ENCODE measurements around the gene PIEZO2.

PIEZO2 gene

DNA sequence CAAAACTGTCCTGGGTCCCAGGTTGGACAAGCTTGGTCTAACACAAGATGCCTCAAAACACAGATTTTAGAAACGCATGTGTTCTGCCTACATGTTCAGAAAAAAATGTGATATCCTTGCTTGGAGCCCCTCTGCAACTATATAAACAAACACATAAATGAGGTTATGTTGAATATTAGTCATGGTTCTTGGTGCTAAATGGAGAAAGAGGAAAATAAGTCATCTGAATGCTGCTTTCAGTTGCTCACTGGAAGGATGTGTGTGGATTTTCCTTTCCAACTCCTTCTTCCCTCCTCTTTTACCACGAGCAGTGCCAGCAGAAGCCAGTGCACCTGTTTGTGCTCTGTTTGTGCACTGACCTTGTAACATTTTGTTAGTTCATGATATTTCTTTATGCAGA, 85.3 kb downstream of the PIEZO2 start:
- no peak for DNase-seq

DNA sequence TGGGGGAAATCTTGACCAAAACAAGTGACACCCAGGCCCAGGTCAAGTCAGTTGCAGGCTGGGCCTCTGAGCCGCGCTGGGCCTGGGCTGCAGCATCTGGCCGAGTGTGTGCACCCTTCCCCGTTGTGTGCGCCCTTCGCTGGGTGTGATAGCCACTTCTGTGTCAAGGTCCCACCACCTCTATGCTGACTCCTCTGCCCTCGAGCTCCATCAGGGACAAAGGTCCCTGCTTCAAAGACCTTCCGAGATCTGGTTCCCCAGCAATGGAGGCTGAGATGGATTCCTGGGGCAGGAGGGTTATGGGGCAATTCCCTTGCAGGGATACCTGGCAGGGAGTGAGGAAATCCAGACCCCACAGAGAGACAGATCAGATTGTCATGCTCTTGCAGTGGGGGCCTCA, 93.6 kb downstream of the PIEZO2 start:
- no peak for DNase-seq

DNA sequence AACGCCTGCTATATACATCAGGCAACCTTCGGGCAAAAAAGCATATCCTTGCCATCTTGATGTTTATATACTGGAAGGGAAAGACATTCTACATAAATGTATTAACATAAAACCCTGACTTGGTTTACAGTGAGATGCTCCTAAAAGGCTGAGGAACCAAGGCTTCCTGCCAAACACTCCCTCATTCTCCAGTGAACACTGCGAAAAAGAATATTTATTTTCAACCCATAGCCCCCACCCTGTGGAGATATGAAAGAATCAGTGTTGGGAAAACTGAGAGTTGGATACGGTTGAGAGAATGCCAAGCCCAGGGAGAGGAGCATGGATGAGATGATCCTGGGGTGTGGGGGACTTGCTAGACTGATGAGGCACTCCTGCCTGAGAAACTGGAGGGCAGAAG, 94.9 kb downstream of the PIEZO2 start:
- DNase-seq: no peak

DNA sequence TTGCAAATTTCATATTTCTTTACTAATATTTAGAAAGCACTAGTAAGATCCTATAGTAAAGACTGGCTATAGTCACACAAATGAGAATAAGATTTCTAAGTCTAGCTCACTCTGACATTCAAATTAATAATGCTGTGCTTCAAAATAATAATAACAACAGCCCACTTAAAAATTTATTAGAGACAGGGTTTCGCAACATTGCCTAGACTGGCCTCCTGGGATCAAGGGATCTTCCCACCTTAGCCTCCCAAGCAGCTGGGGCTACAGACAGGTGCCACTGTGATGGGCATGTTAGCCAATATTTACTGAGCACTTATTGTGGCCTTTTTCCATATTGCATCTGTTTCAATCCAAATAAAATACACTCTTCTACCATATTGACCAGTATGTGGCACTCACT, 96.1 kb downstream of the PIEZO2 start:
- no peak for DNase-seq

DNA sequence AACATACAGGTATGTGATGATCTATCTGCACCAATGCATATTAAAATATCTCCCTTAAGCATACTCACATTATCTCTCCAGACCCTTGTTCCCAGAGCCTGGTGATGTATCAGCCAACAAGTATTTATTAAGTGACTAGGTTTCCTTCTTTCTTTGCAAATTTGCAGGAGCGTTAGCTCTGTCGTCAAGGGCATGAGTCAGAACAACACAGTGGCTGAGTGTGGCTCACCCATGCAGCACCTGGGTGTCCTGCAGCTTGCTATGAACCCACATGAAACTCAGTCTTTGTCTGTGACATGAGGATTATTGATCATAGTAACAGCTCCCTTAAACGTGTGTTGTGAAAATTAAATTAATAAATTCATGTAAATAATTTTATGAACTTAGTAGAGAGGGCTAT, 96.6 kb downstream of the PIEZO2 start:
- DNase-seq: no peak

DNA sequence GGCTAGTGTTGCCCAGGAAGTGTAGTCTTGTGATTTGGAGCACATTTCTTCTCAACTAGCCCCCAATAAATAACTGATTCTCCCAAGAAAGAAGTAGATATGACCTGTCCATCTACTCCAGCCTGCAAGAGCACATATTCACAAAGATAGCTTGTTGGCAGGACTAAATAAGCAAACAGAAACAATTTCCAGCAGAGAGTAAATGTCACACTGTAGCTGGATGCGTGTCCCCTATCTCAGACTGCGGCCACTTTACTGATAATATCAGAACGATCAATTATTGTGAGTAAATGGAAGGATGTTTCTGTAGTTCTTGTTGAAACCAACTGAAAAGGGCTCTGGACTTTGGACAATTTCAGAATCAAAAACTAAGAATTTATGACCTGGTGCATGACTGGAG, 97.9 kb downstream of the PIEZO2 start:
- no peak for DNase-seq

DNA sequence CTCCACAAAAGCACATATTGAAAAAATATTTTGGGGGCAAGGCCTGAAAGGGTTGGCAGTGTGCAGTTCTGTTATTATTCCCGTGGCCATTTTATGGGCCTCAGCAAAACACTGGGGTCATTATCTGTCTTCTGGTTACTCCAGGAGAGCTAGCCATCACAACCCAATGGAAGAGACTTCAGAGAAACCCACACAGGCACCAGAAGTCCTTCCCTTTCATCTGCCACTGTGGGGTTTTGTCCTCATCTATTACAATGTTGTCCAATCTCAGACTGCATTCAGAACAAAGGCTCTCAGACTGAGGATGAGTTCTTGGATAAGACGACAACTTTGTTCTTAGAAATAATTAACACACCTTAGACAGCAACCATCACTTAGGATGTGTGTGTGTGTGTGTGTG, 98.4 kb downstream of the PIEZO2 start:
- DNase-seq: peak in 1 of 14 donors; percentile 34

DNA sequence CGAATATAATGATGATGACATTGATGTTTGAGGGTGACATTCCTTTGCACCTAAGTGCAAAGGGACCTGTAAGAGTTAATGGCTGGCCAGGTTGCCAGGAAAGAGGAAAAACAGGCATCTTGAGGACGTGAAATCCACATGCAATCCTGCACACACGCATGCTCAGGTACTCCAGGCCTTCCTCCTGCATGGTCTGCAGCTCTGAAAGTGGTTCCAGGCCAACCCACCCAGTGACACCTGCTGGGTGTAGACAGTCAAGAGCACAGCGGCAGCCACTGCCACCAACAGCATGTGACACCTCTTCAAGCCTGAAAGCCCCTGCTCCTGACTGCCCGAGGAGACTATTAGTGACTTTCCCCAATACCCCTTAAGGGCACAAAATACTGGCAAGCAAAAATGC, 101.6 kb downstream of the PIEZO2 start:
- no peak for DNase-seq

DNA sequence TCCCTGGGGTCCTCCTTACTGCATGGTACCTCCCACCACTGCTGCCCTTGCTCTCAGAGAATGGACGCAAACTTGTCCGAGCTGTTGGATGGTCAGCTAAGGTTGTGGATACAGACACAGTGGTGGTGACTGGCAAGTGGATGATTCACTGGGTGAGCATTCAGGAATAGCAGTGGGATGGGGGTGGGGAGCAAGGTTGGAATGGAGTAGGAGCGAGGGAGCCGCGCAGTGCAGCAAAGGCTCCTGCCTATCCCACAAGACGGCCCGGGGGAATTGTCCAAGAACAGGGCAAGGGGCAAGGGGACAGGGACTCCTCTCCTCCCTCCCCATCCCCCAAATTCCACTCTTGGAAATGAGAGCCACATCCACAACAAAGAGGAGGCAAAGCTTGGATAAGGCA, 102.2 kb downstream of the PIEZO2 start:
- DNase-seq: no peak

DNA sequence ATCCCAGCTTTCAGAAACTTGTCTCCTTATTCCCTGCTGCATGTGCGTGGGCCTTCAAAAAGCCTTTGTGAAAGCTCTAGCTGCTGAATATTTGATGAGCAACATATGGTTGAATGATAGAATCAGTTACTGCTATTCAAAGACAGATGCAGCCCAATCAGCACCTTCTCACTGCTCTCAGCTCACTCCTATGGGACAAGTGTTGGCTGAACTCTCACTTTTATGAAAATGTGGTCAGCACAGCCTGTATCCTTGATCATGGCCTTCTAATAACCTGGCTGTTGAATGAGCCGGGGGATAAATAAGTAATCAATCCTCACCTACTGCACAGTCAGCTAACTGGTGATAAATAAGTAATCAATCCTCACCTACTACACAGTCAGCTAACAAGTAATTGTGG, 103.2 kb downstream of the PIEZO2 start:
- no peak for DNase-seq

DNA sequence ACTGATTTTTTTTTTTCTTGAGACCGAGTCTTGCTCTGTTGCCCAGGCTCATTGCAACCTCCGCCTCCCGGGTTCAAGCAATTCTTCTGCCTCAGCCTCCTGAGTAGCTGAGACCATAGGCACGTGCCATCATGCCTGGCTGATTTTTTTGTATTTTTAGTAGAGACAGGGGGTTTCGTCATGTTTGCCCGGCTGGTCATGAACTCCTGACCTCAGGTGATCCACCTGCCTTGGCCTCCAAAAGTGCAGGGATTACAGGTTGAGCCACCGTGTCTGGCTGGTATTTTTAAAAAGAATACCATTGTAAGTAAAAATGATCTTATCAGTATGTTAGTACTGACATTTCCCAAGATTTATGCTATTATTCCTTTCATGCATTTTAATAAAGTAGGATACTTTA, 105.7 kb downstream of the PIEZO2 start:
- no peak for DNase-seq

DNA sequence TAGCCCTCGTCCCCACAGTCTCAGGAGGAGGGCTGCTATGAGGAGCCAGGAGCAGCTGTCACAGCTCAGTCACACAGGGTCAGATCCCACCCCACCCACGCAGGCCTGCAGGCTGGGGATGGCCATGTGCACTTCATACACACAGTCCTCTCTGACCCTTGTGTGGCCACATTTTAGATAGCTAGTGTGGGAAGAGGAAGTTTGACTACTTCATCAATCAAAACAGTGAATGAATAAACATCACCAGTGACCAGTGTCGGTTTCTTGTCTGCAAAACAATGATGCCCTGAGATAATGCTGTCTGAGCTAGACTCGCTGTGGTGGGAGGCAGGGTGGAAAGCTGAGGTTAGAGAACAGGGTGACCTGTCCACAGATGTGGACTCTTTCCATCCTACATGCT, 107.1 kb downstream of the PIEZO2 start:
- DNase-seq: peak in 1 of 14 donors; percentile 5

DNA sequence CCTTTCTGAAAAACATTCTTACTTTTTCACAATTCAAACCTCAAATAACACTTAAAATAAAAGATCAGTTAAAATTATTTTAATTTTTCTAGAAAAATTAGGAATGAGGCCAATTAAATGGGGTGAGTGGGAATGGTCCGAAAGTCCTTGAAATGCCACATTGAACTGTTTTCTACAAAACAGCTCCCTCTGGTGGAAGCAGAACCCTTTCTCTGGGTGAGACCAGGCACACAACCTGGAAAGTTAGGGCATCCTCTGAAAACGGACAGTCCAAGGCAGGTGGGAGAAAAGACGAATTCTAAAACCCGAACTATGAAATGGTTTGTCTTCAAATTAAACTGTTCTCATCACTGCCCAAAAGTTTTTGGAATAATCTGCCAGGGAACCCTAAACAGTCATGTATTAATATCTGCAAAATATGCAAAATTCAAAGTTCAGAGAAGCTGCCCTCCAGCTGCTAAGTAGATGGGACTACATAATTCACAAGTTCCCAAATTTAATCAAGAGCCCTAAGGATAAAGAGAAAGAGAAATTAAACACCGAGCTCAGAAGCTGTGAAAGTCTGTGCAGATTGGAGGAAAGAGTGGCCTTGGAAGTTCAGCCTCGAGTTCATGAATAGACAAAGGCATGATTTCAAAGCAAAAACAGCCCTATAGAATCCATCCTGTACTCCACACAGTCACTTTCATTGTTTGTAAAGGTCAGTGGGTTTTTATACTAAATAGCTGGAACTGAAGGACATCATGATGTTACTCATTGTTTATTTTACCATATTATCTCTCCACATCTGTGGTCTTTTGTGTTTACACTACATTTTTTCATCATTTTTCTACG, 108.3 kb downstream of the PIEZO2 start:
- peak in 6 of 14 donors; percentile 13 to 60 (median 20) for DNase-seq

DNA sequence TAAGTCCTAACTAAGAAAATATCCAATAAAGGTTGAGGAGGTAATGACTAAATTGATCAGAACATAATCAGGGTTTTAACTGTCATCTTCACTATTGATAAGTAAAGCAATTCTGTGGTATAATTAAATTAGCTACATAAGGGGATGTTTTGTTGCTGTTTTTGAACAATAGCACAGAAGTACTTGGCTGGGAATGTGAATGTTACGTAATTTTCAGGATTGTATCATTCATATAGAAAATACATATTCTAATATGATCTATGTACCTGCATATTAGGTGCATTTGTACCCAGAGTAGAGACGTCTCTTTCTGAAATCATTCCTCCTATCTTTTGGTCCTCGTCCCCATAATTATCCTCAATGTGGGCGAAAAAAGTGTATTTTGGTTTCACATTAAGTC, 109.0 kb downstream of the PIEZO2 start:
- DNase-seq: no peak

DNA sequence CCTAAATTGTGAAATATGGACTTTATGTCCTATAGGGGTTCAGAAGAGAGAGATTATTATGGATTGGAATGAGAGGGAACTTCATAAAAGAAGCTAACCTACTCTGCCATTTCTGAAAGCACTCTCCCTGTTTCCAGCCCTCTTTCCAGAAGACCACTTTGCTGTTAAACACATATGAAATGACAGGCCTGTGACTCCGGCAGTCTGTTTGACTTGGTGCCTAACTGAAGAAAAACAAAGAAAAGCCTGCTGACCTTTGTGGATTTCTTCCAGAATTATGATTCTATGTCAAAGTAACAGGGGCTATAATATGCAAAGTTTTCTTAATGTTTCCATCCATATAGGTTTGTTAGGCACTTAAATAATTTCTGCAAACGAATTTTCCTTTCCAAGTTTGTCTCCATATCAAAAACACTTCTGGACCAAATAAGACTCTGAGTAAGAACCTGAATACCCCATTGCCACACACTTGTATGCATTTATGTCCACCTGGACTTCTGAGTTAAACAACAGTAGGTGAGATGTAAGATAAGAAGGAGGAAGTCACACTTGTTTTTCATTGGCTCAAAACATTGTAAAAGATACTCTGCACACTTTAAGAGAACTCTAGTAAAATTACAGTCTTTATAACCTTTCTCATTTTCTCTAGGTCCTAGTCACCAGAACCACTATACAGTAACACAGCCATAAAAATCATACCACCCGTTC, 111.7 kb downstream of the PIEZO2 start:
- DNase-seq: no peak

DNA sequence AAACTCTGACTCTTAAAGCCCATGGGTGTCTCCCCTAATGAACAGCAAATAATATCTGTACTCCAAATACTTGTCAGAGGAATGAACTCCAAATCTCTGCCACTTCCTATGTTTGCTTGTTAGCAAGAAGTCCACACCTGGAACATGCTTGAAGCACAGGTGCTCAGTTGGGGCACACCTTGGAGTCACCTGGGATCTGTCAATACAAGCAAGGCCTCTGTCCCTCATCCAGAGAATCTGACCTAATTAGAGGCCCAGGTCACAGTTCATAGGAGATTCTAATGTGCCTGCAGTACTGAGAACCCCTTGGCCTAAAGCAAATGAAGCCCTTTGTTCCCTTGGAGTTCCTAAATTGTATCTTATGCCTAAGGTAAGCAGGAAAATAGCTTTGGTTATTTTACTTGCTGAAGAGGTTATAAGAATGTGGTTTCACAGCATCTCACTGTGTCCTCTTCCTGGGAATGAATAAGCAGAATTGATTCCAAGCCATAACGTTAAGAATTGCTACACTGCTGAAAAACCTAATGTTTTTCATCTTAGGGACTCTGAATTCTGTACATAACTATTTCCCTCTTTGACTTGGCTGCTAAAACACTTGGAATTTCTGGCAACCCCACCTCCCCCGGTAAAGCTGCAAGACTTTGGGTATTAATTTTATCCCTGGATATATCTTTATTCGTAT, 113.4 kb downstream of the PIEZO2 start:
- DNase-seq: no peak

DNA sequence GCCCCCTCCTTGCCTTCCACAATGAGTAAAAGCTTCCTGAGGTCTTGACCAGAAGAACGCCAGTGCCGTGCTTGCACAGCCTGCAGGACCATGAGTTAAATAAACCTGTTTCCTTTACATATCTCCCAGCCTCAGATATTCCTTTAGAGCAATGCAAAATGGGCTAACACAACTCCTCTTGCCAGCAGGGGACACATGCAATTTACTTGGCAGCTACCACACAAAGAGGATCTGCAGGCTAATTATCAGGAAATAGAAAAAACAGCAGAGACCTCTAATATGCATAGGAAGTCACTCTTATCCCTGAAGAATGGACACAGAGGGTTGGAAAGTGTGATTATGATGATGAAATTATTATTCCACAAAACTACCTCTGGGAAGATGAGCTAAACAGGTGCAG, 114.0 kb downstream of the PIEZO2 start:
- DNase-seq: no peak

DNA sequence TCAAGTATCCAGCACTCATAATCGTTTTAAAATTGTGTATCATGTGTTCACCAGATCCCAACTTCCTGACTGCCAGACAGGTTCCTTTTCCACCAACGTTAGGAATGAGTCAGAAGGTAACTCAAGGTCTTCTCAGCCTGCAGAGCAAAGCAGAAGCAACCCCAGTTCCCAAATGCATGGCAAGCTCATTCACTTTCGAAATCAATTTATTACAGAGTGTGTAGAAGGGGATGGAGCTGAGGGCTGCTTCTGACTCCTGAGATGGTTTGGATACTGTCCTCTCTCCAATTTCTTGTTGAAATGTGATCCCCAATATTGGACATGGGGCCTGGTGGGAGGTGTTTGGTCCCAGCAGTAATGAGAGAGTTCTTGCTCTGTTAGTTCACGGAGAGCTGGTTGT, 114.5 kb downstream of the PIEZO2 start:
- no peak for DNase-seq

DNA sequence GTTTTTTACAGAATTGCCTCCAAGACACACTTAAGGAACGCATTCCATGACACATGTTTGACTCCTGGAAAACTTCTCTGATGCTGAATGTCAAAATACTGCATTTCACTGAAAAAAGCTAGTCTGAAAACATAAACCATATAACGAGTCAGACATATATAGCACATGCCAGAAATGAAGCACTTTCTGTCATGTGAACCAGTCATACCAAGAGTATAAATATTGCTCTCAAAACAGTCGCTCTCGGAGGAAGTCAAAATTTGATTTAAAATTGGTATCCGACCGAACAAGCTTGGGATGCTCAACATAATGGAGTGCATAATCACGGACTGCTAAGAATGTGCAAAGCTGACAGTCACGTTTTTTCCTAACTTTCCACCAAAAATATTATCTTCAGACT, 115.9 kb downstream of the PIEZO2 start:
- DNase-seq: no peak

DNA sequence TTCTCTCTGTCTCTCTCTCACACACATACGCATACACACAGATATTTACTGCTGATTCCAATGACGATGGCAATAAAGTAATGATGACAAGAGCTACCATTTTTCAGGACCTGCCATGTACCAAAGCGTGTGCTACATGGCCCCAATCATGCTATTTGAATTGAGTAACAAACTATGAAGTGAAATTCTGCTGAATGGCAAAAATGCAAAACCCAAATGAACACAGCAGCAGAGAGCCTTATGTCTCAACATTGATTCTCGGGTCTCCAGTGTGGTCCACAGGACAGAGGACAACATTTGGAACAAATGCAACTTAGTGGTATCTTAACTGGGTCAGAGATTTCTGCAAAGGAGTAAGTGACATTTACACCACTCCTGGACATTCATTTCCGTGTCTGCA, 117.4 kb downstream of the PIEZO2 start:
- no peak for DNase-seq

DNA sequence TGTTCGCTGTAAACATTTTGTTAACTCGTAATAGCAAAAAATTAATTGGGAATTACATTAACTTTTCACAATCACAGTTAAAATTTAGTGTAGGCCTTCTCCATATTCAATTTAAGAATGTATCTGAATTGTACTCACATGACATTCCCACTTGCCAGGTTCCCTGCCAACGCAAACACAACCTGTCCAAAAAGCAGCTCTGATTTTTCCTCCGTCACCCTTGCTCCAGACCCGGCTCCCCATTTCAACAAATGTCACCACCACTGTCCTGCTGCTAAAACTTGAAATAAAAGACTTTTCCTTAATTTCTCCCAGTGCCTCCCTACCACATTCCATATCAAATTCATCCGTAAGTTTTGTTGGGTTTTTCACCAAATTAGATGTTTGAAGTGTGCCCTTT, 120.3 kb downstream of the PIEZO2 start:
- no peak for DNase-seq

DNA sequence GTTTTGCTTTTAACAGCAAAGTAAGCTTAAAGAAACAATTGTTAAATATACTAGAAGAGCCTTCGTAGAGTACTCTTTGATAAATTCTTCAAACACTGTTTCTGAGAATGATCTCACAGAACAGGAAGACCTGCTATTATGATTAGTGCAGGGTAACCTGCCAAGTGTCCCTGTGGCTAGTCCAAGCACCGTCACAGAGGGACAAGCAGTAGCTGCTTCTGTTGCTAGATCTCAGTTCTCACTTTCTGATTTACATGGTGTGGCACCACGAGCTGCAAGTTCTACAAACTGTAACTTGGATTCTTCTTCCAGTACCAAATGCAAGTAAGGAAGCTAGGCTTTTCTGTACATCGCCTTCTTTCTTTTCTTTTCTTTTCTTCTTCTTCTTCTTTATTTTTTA, 121.5 kb downstream of the PIEZO2 start:
- DNase-seq: no peak

DNA sequence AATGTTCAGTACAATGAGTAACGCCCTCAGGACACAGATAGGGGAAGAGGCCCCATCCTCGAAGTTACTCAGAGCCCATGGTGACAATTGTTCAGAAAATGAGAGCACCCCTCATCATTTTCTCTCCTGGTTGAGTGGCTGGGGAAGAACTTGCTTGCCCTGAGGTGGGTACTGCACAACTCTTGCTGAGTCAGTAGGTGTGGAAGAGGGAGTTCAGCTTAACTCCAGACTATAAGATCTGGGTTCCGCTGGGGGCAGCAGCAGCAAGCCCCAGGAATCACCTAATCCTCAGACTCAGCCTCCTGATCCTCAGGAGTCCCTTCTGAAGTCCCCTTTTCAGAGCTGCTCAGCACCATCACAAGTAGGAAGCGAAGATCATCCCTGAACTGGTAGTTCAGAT, 123.7 kb downstream of the PIEZO2 start:
- no peak for DNase-seq
